IMR-90 (cell line): ENCODE data around the gene HSPG2. TPM values are rescaled to one million over a fixed set of nuclear protein-coding genes. Genes with fewer than 3 reads are reported as not detected.

ENCODE experiments used
- ATAC-seq: fragments of 200-7000 bp; cut with Tn5 transposase; 2 replicates; pipeline ENCODE4 v1.9.1; 2020; ENCODE audit warnings: low read depth, mild to moderate bottlenecking, moderate library complexity
- BruUV-seq: library from RNA; stranded (reverse); fragments of 400-500 nt; replicated peaks from 2 replicates; lab custom pipeline; 2021; lab: Mats Ljungman, UMichigan
- CTCF ChIA-PET: fragments of 300-600 bp; formaldehyde crosslinking; extraction: SDS; loops from one replicate; lab custom pipeline; 2021; ENCODE audit warnings: antibody characterized with exemption; lab: Yijun Ruan, JAX
- POLR2A ChIA-PET: fragments of 300-600 bp; sonication (Branson Sonifier 250); formaldehyde crosslinking; loops from one replicate; lab custom pipeline; 2022; ENCODE audit warnings: antibody characterized with exemption; ENCODE audit not compliant: unreplicated experiment; lab: Charles Lee
- DNase-seq: peaks from one replicate; pipeline ENCODE4 v3.0.0; 2013
- H2AFZ ChIP-seq: replicated peaks from 2 replicates; pipeline ENCODE3; 2013; ENCODE audit warnings: low read length, mild to moderate bottlenecking; ENCODE audit not compliant: poor library complexity
- H2AK5ac ChIP-seq: 2 replicates; pipeline ENCODE4 v1.6.1; 2013; ENCODE audit warnings: low read depth, low read length, inconsistent platforms
- H2AK9ac ChIP-seq: replicated peaks from 2 replicates; pipeline ENCODE3; 2013; ENCODE audit warnings: mild to moderate bottlenecking, low read depth, low read length, moderate library complexity; ENCODE audit not compliant: poor library complexity
- H2BK120ac ChIP-seq: 2 replicates; pipeline ENCODE4 v1.6.1; 2013; ENCODE audit warnings: low read depth, low read length, inconsistent platforms
- H2BK15ac ChIP-seq: 3 replicates; pipeline ENCODE4 v1.6.1; 2013; ENCODE audit warnings: low read depth, low read length, inconsistent platforms
- H2BK20ac ChIP-seq: 2 replicates; pipeline ENCODE4 v1.6.1; 2013; ENCODE audit warnings: low read depth, mild to moderate bottlenecking, inconsistent platforms, low read length, moderate library complexity
- H2BK5ac ChIP-seq: 2 replicates; pipeline ENCODE4 v1.6.1; 2013; ENCODE audit warnings: mild to moderate bottlenecking, low read depth, low read length, inconsistent platforms; ENCODE audit not compliant: poor library complexity, severe bottlenecking
- H3K14ac ChIP-seq: replicated peaks from 2 replicates; pipeline ENCODE4 v1.6.1; 2013; ENCODE audit warnings: low read depth, low read length, inconsistent platforms
- H3K18ac ChIP-seq: 2 replicates; pipeline ENCODE4 v1.6.1; 2013; ENCODE audit warnings: low read depth, low read length, control low read depth
- H3K23ac ChIP-seq: 2 replicates; pipeline ENCODE4 v1.6.1; 2013; ENCODE audit warnings: low read depth, low read length, inconsistent platforms
- H3K27ac ChIP-seq: 2 replicates; pipeline ENCODE4 v1.5.1; 2013; ENCODE audit warnings: mild to moderate bottlenecking, control low read depth, low read length; ENCODE audit not compliant: insufficient read depth
- H3K27me3 ChIP-seq: 2 replicates; pipeline ENCODE4 v1.6.1; 2013; ENCODE audit warnings: low read length; ENCODE audit not compliant: control insufficient read depth, insufficient read depth
- H3K36me3 ChIP-seq: 2 replicates; pipeline ENCODE4 v1.6.1; 2013; ENCODE audit warnings: low read length, mixed read lengths; ENCODE audit not compliant: control insufficient read depth, insufficient read depth
- H3K4ac ChIP-seq: 2 replicates; pipeline ENCODE4 v1.6.1; 2013; ENCODE audit warnings: low read depth, low read length, inconsistent platforms
- H3K4me1 ChIP-seq: 2 replicates; pipeline ENCODE4 v1.6.1; 2013; ENCODE audit warnings: low read length, mixed read lengths; ENCODE audit not compliant: control insufficient read depth, insufficient read depth
- H3K4me2 ChIP-seq: 2 replicates; pipeline ENCODE4 v1.6.1; 2013; ENCODE audit warnings: low read depth, mild to moderate bottlenecking, control low read depth, low read length, moderate library complexity
- H3K4me3 ChIP-seq: 2 replicates; pipeline ENCODE4 v1.5.1; 2013; ENCODE audit warnings: low read depth, mild to moderate bottlenecking, control low read depth, low read length, moderate library complexity; ENCODE audit not compliant: insufficient read depth
- H3K56ac ChIP-seq: 2 replicates; pipeline ENCODE4 v1.6.1; 2013; ENCODE audit warnings: low read length, inconsistent platforms; ENCODE audit not compliant: insufficient read depth; ENCODE audit errors: extremely low read depth
- H3K79me1 ChIP-seq, 2 experiments: 2 replicates each; pipeline ENCODE4 v1.6.1; 2013; ENCODE audit warnings: low read length in 2 of 2, inconsistent platforms in 1 of 2, low read depth in 1 of 2
- H3K9ac ChIP-seq: 2 replicates; pipeline ENCODE4 v1.6.1; 2013; ENCODE audit warnings: low read depth, low read length, control low read depth
- H3K9me1 ChIP-seq: 2 replicates; pipeline ENCODE4 v1.6.1; 2013; ENCODE audit warnings: low read length, inconsistent platforms; ENCODE audit not compliant: insufficient read depth
- H3K9me3 ChIP-seq: 2 replicates; pipeline ENCODE4 v1.6.1; 2013; ENCODE audit warnings: low read length; ENCODE audit not compliant: control insufficient read depth, insufficient read depth
- H4K20me1 ChIP-seq: 2 replicates; pipeline ENCODE4 v1.6.1; 2013; ENCODE audit warnings: low read length, inconsistent platforms; ENCODE audit not compliant: insufficient read depth
- H4K5ac ChIP-seq: 2 replicates; pipeline ENCODE4 v1.6.1; 2013; ENCODE audit warnings: mild to moderate bottlenecking, low read depth, low read length, control low read depth
- H4K8ac ChIP-seq, 2 experiments: 2 replicates each; pipeline ENCODE4 v1.6.1; 2013; ENCODE audit warnings: low read depth in 2 of 2, low read length in 2 of 2, control low read depth in 1 of 2, inconsistent platforms in 1 of 2
- H4K91ac ChIP-seq: 2 replicates; pipeline ENCODE4 v1.6.1; 2013; ENCODE audit warnings: low read depth, low read length, inconsistent platforms; ENCODE audit not compliant: insufficient read depth
- BHLHE40 ChIP-seq: fragments of 150-350 bp; IDR thresholded peaks from 2 replicates; pipeline ENCODE4 v1.6.1; 2016; ENCODE audit warnings: mild to moderate bottlenecking, low read depth, low read length
- CEBPB ChIP-seq: IDR thresholded peaks from 2 replicates; pipeline ENCODE4 v1.6.1; 2012; ENCODE audit warnings: low read depth, low read length, improper control_type of control experiment
- CHD1 ChIP-seq: IDR thresholded peaks from 2 replicates; pipeline ENCODE4 v1.6.1; 2012; ENCODE audit warnings: low read depth, low read length, improper control_type of control experiment
- ELK1 ChIP-seq: fragments of 150-350 bp; IDR thresholded peaks from 2 replicates; pipeline ENCODE4 v1.6.1; 2016; ENCODE audit warnings: low read depth, mild to moderate bottlenecking, low read length, moderate library complexity, borderline replicate concordance
- FOS ChIP-seq: fragments of 150-350 bp; IDR thresholded peaks from 2 replicates; pipeline ENCODE4 v1.6.1; 2016; ENCODE audit warnings: low read depth, low read length
- MAFK ChIP-seq: IDR thresholded peaks from 2 replicates; pipeline ENCODE4 v1.6.1; 2012; ENCODE audit warnings: low read depth, low read length, improper control_type of control experiment
- MAZ ChIP-seq: IDR thresholded peaks from 2 replicates; pipeline ENCODE4 v1.6.1; 2012; ENCODE audit warnings: low read depth, mild to moderate bottlenecking, low read length, improper control_type of control experiment, moderate library complexity, borderline replicate concordance
- MXI1 ChIP-seq: IDR thresholded peaks from 2 replicates; pipeline ENCODE4 v1.6.1; 2012; ENCODE audit warnings: low read depth, mild to moderate bottlenecking, low read length, moderate library complexity, borderline replicate concordance
- NFE2L2 ChIP-seq: fragments of 150-350 bp; IDR thresholded peaks from 2 replicates; pipeline ENCODE4 v1.6.1; 2016; ENCODE audit warnings: low read depth, mild to moderate bottlenecking, low read length
- POLR2A ChIP-seq: IDR thresholded peaks from 2 replicates; pipeline ENCODE4 v1.6.1; 2012; ENCODE audit warnings: mild to moderate bottlenecking, low read depth, low read length
- RAD21 ChIP-seq: IDR thresholded peaks from 2 replicates; pipeline ENCODE4 v1.6.1; 2012; ENCODE audit warnings: low read length, improper control_type of control experiment
- RCOR1 ChIP-seq: IDR thresholded peaks from 2 replicates; pipeline ENCODE4 v1.6.1; 2012; ENCODE audit warnings: mild to moderate bottlenecking, low read length, improper control_type of control experiment; ENCODE audit not compliant: insufficient replicate concordance
- RFX5 ChIP-seq: IDR thresholded peaks from 2 replicates; pipeline ENCODE4 v1.8.0; 2012; ENCODE audit warnings: low read depth, mild to moderate bottlenecking, low read length, moderate library complexity
- SMC3 ChIP-seq: fragments of 150-350 bp; IDR thresholded peaks from 2 replicates; pipeline ENCODE4 v1.6.1; 2016; ENCODE audit warnings: low read depth, mild to moderate bottlenecking, antibody characterized with exemption, low read length, moderate library complexity
- USF2 ChIP-seq: fragments of 150-350 bp; IDR thresholded peaks from 2 replicates; pipeline ENCODE4 v1.6.1; 2017; ENCODE audit warnings: mild to moderate bottlenecking, antibody characterized with exemption, low read length, low read depth
- WGBS, 2 experiments: methylation state at CpG; one replicate each; pipeline versions ENCODE4 v1.1.5 to v1.1.7; 2013; ENCODE audit warnings: missing lambda C conversion rate in 2 of 2; ENCODE audit not compliant: insufficient read length in 1 of 2; ENCODE audit errors: extremely low coverage in 2 of 2; 5-methylcytosine and 5-hydroxymethylcytosine counted together
- dilution Hi-C: fragments of 300-500 bp; cut with HindIII; formaldehyde crosslinking; loops from one replicate; pipeline ENCODE4 v1.14.3; 2018; ENCODE audit warnings: low sequenced_read_pairs; ENCODE audit not compliant: unreplicated experiment
- in situ Hi-C: fragments of 300-500 bp; cut with MboI; formaldehyde crosslinking; loops from 3 replicates; pipeline ENCODE4 v1.14.3; 2019; ENCODE audit warnings: low sequenced_read_pairs, inconsistent platforms, mixed read lengths
- intact Hi-C: fragments of 100-400 bp; cut with micrococcal nuclease; formaldehyde crosslinking; loops from 2 replicates; pipeline ENCODE4 v1.10.0; 2022
- polyA plus RNA-seq, 3 experiments: library from polyadenylated mRNA; depleted of rRNA; stranded (reverse); fragments of >200 nt; gene quantifications; 2 replicates each; pipeline ENCODE4 v1.2.3, GENCODE V29; 2012; ENCODE audit warnings: low replicate concordance in 1 of 3
- total RNA-seq: library from RNA; depleted of rRNA; stranded (reverse); fragments of >200 nt; gene quantifications from 2 replicates; pipeline ENCODE4 v1.2.3, GENCODE V29; 2012

The HSPG2 gene
- total and polyA plus RNA-seq, 2 of the 4 experiments (the other 2 are of a cell fraction): 15.8 to 94.0 TPM

GRCh38 chr1:21956720-21957552, 19.8 kb upstream of the HSPG2 start:
- Histone ChIP-seq H2AK9ac (peak overlapping the region; percentile 22), H2AK5ac (peak overlapping the region; percentile 62), H3K27me3 (no peaks in the 10 kb centered on the region), H2BK120ac (peak overlapping the region; percentile 4; the same call in 1 of the 2 replicates), H4K8ac (peak overlapping the region in 1 of 2 experiments; percentile 83; a peak in 1 of 4 replicates), H4K20me1 (no peaks in the 10 kb centered on the region), H4K5ac (no peak overlapping the region), H2BK15ac (no peak overlapping the region), H3K56ac (no peak overlapping the region), H3K79me1 (no peaks in the 10 kb centered on the region), H3K9me3 (no peaks in the 10 kb centered on the region), H3K4me3 (no peak overlapping the region), H3K4ac (peak overlapping the region; percentile 13; the same call in 1 of the 2 replicates), H2BK20ac (no peak overlapping the region), H3K9me1 (no peaks in the 10 kb centered on the region), H3K27ac (no peak overlapping the region), H2BK5ac (no peak overlapping the region), H3K4me1 (peaks cover 11% of the 10 kb centered on the region), H3K14ac (no peak overlapping the region; the same call in 1 of the 2 replicates), H2AFZ (peak overlapping the region; percentile 13), H4K91ac (no peak overlapping the region), H3K4me2 (no peak overlapping the region), H3K36me3 (no peaks in the 10 kb centered on the region), H3K18ac (no peak overlapping the region), H3K9ac (no peak overlapping the region), H3K23ac (no peak overlapping the region)
- dilution Hi-C loops (no loop called here), intact Hi-C loops (loop anchor here (2.0 kb wide), 1 partner anchor 94 kb away; no protein-coding TSS in a partner anchor), in situ Hi-C loops (loop anchor here (25.0 kb wide), 1 partner anchor 245 kb away; no protein-coding TSS in a partner anchor)
- POLR2A ChIA-PET: no interaction called here
- BruUV-seq: no TSS peak
- ATAC-seq: peak; percentile 46
- peak; percentile 47 for DNase-seq
- 89% methylated on average over 5 of the region's 18 CpGs; no CpG with 5 or more reads in 1 of the 2 experiments for WGBS, 2 experiments
- CTCF ChIA-PET: no interaction called here
- TF ChIP-seq SMC3 (no peak), MAFK (no peak), FOS (0 out of 2 replicates have a peak, but pooled peaks have one; percentile 11), CEBPB (no peak), RAD21 (no peak), USF2 (no peak), ELK1 (no peak), CHD1 (no peak), BHLHE40 (0 out of 2 replicates have a peak, but pooled peaks have one; percentile 28), RCOR1 (no peak), NFE2L2 (no peak), MXI1 (no peak), POLR2A (no peak), RFX5 (no peak), MAZ (no peak)
